Ovary (tissue), 3 donors: Measurements from ENCODE around the gene VMP1.

Source experiments
- CTCF ChIP-seq, 3 donors: fragments of 450-650 bp in 2 of 3; fragments of 200-600 bp in 1 of 3; IDR thresholded peaks; one replicate each; pipeline versions ENCODE4 v1.5.1 to v1.8.0; 2016 to 2022; ENCODE audit warnings: antibody characterized with exemption in 3 of 3, mild to moderate bottlenecking in 1 of 3
- POLR2A ChIP-seq: fragments of 450-650 bp; IDR thresholded peaks from one replicate; pipeline ENCODE4 v1.6.1; 2017; ENCODE audit warnings: antibody characterized with exemption, mild to moderate bottlenecking, moderate library complexity
- donor health status: DM: no; HTN: no; CAD: no.

- TF ChIP-seq POLR2A, result no peak
- no peak for TF ChIP-seq CTCF (IDR thresholded peaks at IDR 0.05)
Observed at GRCh38 chr17:59669411-59669810, 38.0 kb upstream of the VMP1 start.
